WI38 (cell line): ENCODE measurements around the gene TMEM120B.

Experiments used
- H3K4me3 ChIP-seq: 2 replicates; pipeline ENCODE4 v1.5.1; 2011; ENCODE audit warnings: low read depth, mild to moderate bottlenecking, control low read depth, low read length
- CTCF ChIP-seq: IDR thresholded peaks from 2 replicates; pipeline ENCODE4 v1.5.1; 2012; ENCODE audit warnings: low read depth, mild to moderate bottlenecking, control low read depth, low read length

TMEM120B gene

GRCh38 chr12:121826318-121827150, 114.0 kb downstream of the TMEM120B start:
- TF ChIP-seq CTCF = no peak
- no peak overlapping the region for H3K4me3 ChIP-seq

GRCh38 chr12:121827351-121828099, 115.0 kb downstream of the TMEM120B start:
- H3K4me3 ChIP-seq = no peak overlapping the region
- no peak for TF ChIP-seq CTCF

GRCh38 chr12:121828306-121828705, 115.8 kb downstream of the TMEM120B start:
- no peak overlapping the region for H3K4me3 ChIP-seq
- TF ChIP-seq CTCF = no peak

GRCh38 chr12:121828826-121829225, 116.3 kb downstream of the TMEM120B start:
- no peak overlapping the region for H3K4me3 ChIP-seq
- no peak for TF ChIP-seq CTCF

GRCh38 chr12:121829250-121829918, 116.8 kb downstream of the TMEM120B start:
- TF ChIP-seq CTCF = no peak
- H3K4me3 ChIP-seq = no peak overlapping the region

- TF ChIP-seq CTCF = no peak
- H3K4me3 ChIP-seq = no peak overlapping the region
These were observed 117.6 kb downstream of the TMEM120B start for GRCh38 chr12:121830134-121830533.
